A172 (cell line): Measurements from ENCODE around the gene ZFP36. TPM values are rescaled to one million over a fixed set of nuclear protein-coding genes. Genes with fewer than 3 reads are reported as not detected.
"Not testable (repeated sequence)": the region's sequence is repeated elsewhere in the genome, so short reads cannot be mapped to it uniquely, and the experiment has no call there.

ENCODE experiments used
- DNase-seq: peaks from one replicate; pipeline ENCODE4 v3.0.0-alpha.2; 2015; ENCODE audit warnings: low spot score
- total RNA-seq: library from RNA; depleted of rRNA; stranded (reverse); fragments of >200 nt; shearing (Covaris generic); gene quantifications from 2 replicates; pipeline ENCODE4 v1.2.3, GENCODE V29; 2014; rRNA removed

Gene ZFP36, protein sequence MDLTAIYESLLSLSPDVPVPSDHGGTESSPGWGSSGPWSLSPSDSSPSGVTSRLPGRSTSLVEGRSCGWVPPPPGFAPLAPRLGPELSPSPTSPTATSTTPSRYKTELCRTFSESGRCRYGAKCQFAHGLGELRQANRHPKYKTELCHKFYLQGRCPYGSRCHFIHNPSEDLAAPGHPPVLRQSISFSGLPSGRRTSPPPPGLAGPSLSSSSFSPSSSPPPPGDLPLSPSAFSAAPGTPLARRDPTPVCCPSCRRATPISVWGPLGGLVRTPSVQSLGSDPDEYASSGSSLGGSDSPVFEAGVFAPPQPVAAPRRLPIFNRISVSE
- total RNA-seq, result 0.50 and 1.5 TPM in 2 replicates

DNA sequence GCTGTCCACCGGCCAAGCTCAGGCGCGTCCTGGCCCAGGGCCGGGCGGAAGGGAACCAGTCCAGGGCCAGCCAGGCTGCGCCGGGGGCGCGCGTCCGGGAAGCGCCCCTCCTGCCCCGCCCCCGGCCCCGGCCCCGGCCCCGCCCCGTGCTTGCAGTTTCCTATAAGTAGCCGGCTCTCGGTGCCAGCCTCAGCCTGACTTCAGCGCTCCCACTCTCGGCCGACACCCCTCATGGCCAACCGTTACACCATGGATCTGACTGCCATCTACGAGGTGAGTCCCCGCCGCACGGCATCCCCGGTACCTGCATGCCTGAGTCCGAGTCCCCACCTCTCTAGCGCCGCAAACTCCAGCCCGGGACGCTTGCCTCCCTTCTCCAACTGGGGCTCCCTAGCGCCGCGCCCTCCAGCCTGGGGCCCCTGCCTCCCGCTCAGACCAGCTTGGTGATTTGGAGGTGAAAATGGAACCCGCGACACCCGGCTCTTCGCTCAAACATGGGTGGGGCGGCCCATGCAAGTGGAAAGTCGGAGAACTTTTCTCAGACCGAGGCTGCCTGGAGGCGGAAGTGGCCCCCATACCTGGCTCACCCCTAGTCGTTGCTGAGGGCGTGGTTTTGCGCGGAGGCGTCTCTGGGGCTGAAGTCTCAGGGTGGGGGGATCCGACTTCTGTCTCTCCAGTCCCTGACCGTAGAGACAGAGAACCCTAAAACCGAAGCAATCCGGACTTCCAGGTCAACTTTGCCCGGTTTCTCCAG lies at the start of gene ZFP36:
Gene ZFP36 (plus strand): TSS at position 192 of the 754 bp plus-strand sequence. CDS start 58 bp downstream, at position 250.
- DNase-seq, result peak; percentile 69

DNA sequence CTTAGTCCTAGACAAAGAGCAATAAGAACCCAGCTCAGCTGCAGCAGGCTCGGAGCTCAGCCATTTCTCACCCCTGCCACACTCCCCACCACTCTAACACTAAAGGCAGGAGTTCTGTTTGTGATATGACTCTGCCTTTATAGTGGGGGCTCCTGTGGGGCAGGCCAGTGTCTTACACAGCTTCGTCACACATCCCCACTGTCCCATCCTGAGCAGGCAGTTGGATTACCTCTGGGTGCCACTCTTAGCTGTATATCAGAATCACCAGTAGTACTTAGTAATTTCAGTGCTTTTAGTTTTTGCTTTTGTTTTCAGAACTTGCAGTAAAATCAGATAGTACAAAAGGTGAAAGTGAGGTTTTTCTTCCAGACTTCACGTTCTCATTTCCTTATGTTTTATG lies 47.6 kb upstream of the ZFP36 start:
- no peak for DNase-seq

DNA sequence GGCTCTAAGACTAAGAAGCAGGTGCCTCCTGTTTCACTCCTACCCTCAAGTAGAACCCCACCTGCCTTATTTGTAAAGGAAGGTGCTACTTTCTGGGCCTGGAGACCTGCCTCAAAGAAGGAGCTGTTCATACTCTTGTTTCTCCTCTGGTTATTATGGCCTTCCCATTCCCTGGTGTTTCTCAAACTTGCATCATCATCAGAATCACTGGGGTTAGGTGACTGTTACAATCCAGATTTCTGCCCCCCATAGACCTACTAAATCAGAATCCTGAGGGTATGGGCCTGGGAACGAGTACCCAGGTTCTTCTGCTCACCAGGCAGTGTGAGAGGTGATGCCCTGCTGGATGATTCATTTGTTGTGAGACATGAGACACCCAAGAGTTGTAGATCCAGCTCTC lies 46.0 kb upstream of the ZFP36 start:
- no peak for DNase-seq

DNA sequence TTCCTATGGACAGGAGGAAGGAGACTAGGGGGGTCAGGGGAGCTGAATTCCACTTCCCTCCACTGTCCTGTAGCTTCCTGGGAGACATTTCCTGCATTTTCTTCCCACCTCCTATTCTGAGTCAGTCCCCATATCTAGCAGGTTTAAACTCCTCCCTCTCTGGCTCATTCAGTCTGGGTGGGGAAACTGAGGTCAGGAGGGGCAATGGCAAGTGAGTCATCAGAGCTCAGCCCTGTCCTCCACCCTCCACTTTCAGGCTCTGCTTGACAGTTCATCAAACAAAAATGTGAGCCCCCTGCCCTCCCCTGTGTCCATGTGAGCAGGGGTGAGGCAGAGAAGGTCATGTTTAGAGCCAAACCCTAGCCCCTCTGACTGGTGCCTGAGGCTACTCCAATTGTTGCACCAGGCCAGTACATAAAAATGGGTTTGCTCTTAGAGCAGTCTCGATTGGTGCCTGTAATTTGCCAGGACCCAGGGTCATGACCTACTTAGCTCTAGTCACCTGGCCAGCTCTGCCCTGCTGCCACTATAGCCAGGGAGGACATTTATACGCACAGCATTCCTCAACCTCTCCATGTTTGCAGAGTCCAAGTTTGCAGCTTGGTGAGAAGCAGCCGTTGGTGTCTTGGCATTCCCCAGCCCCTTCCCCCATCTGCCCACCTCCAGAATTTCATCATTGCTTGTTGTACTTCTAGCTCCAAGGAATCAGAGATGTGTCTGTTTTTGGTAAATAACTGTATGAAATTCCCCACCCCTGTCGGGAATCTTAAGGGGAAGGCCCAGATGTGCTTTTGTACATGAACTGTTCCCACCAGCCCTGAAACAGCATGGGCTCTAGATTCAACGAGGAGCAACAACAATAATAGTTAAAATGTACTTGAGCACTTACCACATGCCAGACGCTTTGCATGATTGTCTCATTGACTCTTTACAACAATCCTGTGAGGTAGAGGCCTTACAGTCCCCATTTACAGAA lies 43.7 kb upstream of the ZFP36 start:
- DNase-seq, result peak; percentile 53

DNA sequence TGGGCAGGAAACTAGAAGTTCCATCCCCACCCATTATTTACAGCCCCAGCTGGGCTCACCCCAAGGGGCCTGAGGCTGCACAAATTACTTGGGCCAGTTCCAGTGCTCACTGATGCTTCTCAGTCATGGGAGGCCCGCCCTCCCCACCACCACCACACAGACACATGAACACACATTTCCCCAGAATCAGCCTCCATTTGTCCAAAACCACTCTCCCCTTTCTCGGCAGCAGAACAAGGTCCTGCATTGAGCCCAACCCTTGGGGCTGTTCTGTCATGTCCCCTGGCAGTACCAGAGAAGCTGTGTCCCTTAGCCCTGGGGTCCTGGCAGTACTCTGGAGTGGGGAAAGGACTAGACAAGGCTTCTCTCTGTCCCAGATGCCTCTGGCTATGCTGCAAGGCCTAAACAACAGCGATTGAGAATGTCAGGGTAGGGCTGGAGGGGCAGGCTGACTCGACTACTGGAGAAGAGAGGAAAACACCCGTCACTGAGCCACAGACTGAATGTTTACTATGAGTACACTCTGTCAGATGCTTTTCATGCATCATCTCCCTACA lies 42.7 kb upstream of the ZFP36 start:
- no peak for DNase-seq

DNA sequence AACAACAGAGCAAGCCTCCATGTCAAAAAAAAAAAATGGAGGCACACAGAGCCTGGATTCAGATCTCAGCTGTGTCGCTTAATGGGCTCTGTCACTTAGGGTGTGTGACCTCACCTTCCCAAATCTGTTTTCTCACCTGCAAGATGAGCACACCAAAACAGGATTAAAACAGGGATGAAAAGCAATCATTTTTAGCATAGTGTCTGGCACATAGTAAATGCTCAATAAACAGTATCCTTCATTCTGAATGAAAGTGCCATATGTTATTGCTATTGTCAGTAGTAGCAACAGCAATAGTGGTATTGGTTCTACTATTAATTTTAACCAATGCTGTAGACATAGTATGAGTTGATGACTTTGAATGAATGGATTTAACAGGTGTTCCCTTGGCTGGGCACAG lies 41.1 kb upstream of the ZFP36 start:
- no peak for DNase-seq

DNA sequence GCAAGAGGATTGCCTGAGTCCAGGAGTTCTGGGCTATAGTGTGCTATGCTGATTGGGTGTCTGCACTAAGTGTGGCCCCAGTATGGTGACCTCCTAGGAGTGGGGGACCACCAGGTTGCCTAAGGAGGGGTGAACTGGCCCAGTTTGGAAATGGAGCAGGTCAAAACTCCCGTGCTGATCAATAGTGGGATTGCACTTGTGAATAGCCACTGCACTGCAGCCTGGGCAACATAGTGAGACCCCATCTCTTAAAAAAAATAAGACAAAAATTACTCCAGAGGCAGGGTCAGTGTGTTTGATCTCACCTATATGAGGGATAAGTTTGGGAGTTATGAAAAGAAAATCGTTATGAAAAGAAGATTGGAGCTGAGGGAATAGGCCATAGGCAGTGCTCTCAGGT lies 37.4 kb upstream of the ZFP36 start:
- no peak for DNase-seq

DNA sequence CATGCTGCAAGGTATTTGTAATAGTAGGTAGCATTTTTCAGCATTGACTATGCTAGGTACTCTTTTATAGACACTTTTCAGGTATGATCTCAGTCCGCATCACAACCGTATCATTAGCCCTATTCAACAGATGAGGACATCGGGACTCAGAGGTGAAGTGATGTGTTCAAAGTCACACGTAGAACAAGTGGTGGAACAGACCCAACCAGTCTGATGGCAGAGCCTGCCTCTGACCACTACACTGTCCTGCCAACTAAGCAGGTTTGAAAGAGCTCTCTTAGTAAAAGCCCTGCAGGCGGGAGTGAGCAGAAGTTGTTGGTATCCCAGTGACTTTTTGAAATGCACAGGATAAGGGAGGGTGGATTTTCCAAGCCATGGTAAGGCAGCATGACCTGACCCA lies 35.9 kb upstream of the ZFP36 start:
- DNase-seq, result no peak

DNA sequence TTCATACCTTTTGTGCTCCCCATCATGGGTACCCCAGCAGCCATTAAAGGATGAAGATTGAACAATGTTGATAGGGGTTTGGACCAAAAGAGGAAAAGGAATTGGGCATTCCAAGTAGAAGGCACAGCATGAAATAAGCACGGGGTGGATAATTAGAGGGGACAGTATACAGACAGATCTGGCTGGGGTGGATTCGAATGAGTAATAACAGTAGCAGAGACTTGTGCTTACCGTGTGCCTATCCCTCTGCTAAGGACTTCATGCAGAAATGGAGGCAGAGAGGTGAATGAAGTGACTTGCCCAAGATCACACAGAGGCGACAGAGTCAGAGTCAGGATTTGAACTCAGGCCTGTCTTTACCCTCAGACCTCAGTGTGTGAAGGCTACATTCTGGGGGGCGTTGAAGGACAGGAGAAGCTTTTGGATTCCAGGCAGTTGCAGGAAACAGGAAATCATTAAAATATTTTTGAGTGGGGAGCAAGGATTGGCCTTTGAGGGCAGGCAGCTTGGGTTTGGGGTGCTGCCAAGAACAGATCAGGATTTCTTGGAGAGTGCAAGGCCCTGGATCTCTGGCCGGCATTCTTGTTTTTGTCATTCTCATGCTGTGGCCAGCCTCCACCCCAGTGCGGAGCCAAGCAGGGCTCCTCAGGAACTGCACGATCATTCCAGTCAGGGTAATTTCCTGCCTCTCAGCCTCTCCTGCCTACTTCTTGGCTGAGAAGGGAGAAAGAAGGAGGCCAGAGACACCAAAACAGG lies 34.4 kb upstream of the ZFP36 start:
- peak; percentile 92 for DNase-seq

DNA sequence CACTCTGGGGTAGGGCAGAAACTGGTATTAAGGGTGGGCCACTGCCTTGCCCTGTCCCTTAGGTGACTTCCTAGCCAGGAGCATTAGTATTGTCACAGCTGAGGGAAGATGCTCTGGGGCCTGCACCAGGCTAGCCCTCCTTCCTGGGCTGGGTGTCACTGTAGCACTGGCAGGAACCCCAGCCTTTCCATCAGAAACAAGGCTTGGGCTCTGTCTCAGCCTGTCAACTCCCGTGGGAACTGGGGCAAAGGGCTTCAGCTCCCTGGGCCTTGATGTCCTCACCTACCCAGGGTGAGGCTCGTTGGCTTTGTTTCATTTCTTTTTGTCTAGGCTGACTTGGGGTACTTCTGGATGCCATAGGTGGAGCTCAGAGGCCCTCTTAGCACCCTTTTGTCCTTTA lies 33.7 kb upstream of the ZFP36 start:
- no peak for DNase-seq

DNA sequence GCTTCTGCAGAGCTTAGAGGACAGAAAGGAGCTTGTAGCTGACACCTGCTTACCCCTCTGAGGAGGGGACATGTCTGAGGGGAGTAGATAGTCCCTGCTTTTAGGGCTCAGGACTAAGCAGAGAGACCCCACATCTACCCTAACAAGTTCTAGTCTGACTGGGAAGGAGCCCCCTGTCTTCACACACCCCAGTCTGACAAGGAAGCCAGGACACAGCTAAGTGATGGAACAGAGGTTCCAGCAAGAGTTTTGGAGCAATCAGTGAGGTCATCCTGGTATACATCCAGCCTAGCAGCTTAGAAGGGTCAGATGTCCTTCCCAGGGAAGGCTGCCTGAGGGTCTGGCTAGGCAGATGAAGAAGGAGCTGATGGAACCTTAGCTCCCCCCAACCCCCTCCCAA lies 30.7 kb upstream of the ZFP36 start:
- no peak for DNase-seq

DNA sequence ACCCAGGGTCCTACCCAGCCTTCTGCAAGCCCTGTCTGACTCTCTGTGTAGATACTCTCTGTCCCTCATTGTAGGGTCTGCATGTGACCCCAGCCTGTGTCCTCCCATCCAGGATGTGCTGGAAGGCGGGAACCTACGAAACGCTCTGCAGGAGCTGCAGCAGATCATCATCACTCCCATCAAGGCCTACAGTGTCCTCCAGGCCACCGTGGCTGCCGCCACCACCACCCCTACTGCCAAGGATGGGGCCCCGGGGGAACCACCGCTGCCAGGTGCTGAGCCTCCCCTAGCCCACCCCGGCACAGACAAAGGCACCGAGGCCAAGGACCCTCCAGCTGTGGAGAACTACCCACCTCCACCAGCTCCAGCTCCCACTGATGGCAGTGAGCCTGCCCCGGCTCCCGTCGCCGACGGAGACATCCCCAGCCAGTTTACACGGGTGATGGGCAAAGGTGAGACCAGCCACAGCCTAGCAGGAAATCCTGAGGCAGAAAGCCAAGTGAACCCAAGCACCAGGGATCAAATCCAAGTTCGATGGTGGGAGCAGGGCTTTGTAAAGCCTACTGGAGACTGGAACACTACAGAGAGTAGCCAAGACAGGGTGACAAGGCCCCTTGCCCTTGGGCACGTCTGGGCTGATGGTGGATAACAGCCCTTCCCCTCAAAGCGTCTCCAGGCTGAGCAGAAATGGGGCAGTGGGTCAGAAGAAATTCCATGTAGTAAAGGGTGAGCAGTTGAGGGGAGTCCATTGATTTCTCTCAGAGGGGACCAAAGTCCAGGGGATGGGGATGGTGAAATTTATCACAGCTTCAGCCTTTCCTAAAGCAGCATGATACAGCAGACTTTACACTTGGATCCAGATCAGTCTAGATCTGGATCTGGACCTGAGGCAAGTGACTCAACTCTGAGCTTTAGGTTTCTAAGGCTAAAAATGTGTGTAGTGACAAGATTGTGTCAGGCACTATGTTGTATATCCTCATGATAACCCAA lies 29.0 kb upstream of the ZFP36 start:
- no peak for DNase-seq

DNA sequence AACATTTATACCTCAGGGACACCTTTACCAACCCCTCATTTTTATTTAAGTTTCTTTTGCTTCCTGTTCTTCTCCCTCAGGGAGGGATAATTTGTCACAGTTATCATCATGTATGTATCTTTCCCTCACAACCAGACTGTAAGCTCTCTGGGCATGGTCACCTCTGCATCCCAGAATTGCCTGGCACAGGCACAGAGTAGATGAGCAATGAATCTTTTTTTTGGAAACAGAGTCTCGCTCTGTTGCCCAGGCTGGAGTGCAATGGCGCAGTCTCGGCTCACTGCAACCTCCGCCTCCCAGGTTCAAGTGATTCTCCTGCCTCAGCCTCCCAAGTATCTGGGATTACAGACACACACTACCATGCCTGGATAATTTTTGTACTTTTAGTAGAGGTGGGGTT lies 27.3 kb upstream of the ZFP36 start:
- DNase-seq, result not testable (repeated sequence)

DNA sequence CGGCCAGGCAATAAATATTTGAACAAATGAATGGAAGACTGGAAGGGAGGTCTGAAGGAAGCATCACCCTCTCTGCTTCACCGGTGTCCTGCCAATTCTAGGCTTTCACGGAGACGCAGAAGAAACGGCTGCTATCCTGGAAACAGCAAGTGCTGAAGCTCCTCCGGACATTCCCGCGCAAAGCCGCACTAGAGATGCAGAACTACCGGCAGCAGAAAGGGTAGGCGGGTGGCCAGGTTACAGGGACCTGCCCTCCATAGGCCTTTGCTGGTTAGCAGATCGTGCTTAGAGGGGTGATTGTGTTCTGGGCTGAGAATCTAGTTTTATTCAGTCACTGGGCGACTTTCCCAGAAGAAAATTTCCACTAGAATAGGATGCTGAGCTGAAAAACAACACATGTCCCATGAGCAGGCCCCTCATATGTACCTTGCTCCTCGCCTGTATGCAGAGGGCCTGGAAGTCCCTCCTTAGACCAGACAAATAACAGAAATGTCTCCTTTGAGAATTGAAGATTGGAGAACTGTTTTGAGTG lies 26.7 kb upstream of the ZFP36 start:
- no peak for DNase-seq

DNA sequence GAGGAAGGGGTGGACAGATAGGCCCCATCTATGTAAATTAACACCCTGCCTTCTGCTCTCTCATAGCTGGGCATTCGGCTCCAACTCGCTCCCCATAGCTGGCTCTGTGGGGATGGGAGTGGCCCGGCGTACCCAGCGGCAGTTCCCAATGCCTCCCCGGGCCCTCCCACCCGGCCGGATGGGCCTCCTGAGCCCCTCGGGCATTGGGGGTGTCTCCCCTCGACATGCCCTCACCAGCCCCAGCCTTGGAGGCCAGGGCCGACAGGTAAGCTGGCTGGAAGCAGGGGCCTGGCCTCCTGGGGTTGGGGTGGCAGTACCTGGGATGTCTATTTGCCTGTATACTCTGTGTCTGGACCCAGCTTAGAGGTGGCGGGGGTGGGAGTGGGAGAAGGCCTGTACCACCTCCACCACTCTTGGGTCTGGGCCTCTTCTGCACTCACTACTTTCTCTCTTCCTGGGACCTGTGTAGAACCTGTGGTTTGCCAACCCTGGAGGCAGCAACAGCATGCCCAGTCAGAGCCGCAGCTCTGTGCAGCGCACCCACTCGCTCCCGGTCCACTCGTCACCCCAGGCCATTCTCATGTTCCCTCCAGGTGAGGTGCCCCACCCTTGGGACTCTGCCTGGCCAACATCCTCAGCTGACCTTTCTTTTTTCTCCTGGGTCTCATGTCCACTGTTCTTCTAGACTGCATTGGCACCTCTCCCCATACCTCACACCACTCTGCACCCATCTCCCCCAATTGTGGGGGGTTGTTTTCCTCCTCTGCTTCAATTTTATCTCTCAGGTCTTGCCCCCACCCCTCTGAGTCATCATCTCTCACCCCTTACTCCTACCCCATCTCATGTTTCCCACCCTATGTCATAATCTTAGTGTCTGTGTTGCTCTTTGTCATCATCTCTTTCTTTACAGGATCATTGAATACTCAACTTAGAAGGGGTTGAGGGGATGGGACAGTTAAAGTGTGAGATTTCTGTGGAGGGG lies 25.8 kb upstream of the ZFP36 start:
- DNase-seq, result no peak

DNA sequence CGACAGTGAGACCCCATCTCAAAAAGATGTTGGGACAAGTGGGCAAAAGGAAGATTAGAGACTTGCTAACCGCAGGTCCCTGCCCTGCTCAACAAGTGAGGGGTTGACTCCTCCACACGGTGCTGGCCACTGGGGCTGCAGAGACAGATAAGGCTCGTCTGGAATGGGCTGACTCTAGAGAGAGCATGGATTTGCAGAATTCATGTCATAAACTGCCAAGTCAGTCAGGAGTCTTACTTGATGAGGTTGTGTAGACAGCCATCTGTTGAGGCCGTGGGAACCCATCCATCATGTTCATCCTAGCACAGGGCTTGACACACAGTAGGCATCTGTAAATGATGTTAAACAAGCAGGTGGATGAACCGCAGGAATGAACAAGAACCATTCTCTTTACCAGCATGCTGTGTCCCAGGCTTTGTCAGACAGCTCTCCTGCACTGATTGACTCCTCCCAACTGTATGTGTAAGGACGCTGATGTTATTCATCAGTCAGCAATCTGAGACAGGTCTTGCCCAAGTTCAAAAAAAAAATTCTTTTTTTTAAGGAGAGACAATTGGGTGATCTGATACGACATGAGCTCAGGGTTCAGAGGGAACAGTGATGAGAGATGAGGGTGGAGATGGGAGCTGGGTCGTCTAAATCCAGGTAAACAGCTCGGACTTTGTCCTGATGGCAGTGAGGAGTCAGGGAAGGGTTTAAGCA lies 24.6 kb upstream of the ZFP36 start:
- no peak for DNase-seq

DNA sequence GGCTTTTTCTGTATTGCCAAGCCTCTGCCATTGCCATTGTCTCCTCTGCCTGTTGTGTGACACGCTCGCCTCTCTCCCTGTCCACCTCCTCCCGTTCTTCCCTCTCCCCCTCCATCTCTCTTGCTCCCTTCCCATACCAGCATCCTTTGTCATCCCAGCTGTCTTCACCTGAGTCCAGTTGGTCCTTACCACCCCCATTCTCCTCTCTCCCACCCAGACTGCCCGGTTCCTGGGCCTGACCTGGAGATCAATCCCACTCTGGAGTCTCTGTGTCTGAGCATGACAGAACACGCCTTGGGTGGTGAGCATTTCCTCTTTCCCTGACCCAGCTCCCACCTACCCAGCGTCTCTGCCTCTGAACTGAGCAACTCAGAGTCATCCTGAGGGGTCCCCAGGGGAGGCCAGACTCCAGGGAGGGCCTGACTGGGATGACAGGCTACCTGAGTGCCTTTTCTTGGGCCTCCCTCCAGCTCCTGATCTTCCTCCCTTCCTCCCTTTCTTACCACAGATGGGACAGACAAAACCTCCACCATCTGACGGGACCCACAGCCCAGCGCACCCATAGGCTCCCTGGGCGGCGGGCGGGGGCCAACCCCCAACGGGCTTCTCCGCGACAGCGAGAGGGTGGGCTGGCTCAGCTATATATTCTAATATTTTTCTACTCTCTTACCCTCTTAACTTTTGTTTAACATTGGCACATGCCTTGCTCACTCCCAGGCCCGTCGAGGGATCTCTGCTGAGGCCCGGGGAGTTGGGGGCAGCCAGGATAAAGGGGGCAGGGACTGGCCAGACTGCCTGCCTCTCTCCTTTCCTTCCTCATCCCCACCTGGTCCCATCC lies 23.4 kb upstream of the ZFP36 start:
- no peak for DNase-seq
